OCI-LY7 (cell line): ENCODE data around the gene CAMK1G.

Experiments used
- CTCF ChIP-seq: fragments of 200-600 bp; sonication (generic); conservative IDR thresholded peaks from 2 replicates; pipeline ENCODE4 v1.5.1; 2014; ENCODE audit warnings: mild to moderate bottlenecking, antibody characterized with exemption, low read length, moderate library complexity, mixed read lengths
- EZH2phosphoT487 ChIP-seq: fragments of 200-600 bp; sonication (generic); IDR thresholded peaks from 2 replicates; pipeline ENCODE4 v1.6.1; 2018; ENCODE audit warnings: low read depth, borderline replicate concordance, mild to moderate bottlenecking, mixed run types, antibody characterized with exemption, low read length, moderate library complexity, mixed read lengths

GRCh38 chr1:209586221-209586740 is 2.8 kb downstream of the CAMK1G start:
- TF ChIP-seq EZH2phosphoT487, result no peak
- TF ChIP-seq CTCF, result no peak
